ENCODE results near the gene GRB14. TPM values are rescaled to one million over a fixed set of nuclear protein-coding genes. Genes with fewer than 3 reads are reported as not detected.

Gene GRB14
- total RNA-seq, 1 donor from 2014 or later = 13.6 TPM

GRCh38 chr2:164453656-164454305, 167.5 kb downstream of the GRB14 start:
- H3K36me3 Mint-ChIP-seq = no peaks in the 10 kb centered on the region
- TF ChIP-seq CTCF (IDR thresholded peaks at IDR 0.05; ENCODE audit: unreplicated experiment) = no peak
- H3K9me3 Mint-ChIP-seq = no peaks in the 10 kb centered on the region
- H3K27ac Mint-ChIP-seq = no peak overlapping the region
- peaks cover under 1% of the 10 kb centered on the region for H3K4me1 Mint-ChIP-seq
- H3K4me3 Mint-ChIP-seq = no peak overlapping the region
- no peak for DNase-seq (ENCODE audit: low spot score in 2 of 2, unreplicated experiment in 2 of 2)
- peaks cover 3% of the 10 kb centered on the region for H3K27me3 Mint-ChIP-seq (ENCODE audit: low read depth)

GRCh38 chr2:164450278-164450677, 171.0 kb downstream of the GRB14 start:
- Mint-ChIP-seq H3K4me1 (no peaks in the 10 kb centered on the region), H3K4me3 (no peak overlapping the region), H3K27me3 (ENCODE audit: low read depth) (peaks cover 3% of the 10 kb centered on the region), H3K27ac (no peak overlapping the region), H3K36me3 (no peaks in the 10 kb centered on the region), H3K9me3 (no peaks in the 10 kb centered on the region)
- no peak for DNase-seq (ENCODE audit: low spot score in 2 of 2, unreplicated experiment in 2 of 2)
- TF ChIP-seq CTCF (IDR thresholded peaks at IDR 0.05; ENCODE audit: unreplicated experiment) = no peak

GRCh38 chr2:164449706-164450105, 171.6 kb downstream of the GRB14 start:
- no peak for TF ChIP-seq CTCF (IDR thresholded peaks at IDR 0.05; ENCODE audit: unreplicated experiment)
- Mint-ChIP-seq H3K4me1 (no peaks in the 10 kb centered on the region), H3K27ac (no peak overlapping the region), H3K27me3 (ENCODE audit: low read depth) (peaks cover 3% of the 10 kb centered on the region), H3K4me3 (no peak overlapping the region), H3K9me3 (no peaks in the 10 kb centered on the region), H3K36me3 (no peaks in the 10 kb centered on the region)
- DNase-seq (ENCODE audit: low spot score in 2 of 2, unreplicated experiment in 2 of 2) = no peak

GRCh38 chr2:164447660-164448059, 173.6 kb downstream of the GRB14 start:
- no peaks in the 10 kb centered on the region for H3K36me3 Mint-ChIP-seq
- no peak for DNase-seq (ENCODE audit: low spot score in 2 of 2, unreplicated experiment in 2 of 2)
- no peaks in the 10 kb centered on the region for H3K27me3 Mint-ChIP-seq (ENCODE audit: low read depth)
- H3K4me1 Mint-ChIP-seq = no peaks in the 10 kb centered on the region
- no peak overlapping the region for H3K27ac Mint-ChIP-seq
- H3K9me3 Mint-ChIP-seq = no peaks in the 10 kb centered on the region
- TF ChIP-seq CTCF (IDR thresholded peaks at IDR 0.05; ENCODE audit: unreplicated experiment) = no peak
- H3K4me3 Mint-ChIP-seq = no peak overlapping the region

Other genes with a start within 250 kb of the GRB14 start
- 98.5 to 110 TPM (median 109 TPM) in 3 replicates for gene COBLL1, start 220.3 kb upstream of the GRB14 start, total RNA-seq

All from mesothelial cell of epicardium (in vitro differentiated cells).